ENCODE results near the gene ARMC6. TPM values are rescaled to one million over a fixed set of nuclear protein-coding genes. Genes with fewer than 3 reads are reported as not detected.
"Not testable (repeated sequence)": the region's sequence is repeated elsewhere in the genome, so short reads cannot be mapped to it uniquely, and the experiment has no call there.

Gene ARMC6
- total RNA-seq, 1 donor from 2014 or later = 15.0 TPM

DNA sequence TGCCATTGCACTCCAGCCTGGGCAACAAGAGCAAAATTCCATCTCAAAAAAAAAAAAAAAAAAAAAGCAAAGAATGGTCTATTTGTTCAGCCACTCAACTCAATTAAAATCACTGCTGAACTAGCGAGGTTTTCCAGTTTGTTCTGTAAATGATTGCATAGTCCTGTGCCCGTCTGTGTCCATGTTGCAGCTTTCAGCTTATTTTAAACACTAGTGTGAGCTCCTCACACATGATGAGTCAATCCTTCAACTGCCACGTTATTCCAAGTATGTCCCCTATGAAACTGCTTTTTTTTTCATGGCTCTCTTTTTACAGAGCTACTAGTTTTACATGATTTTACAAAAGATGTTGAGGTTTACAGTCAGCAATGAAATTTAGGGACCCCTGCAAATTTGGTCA lies 12.3 kb upstream of the ARMC6 start:
- peaks cover 75% of the 10 kb centered on the region for H3K36me3 ChIP-seq
- TF ChIP-seq, protein P1, sequence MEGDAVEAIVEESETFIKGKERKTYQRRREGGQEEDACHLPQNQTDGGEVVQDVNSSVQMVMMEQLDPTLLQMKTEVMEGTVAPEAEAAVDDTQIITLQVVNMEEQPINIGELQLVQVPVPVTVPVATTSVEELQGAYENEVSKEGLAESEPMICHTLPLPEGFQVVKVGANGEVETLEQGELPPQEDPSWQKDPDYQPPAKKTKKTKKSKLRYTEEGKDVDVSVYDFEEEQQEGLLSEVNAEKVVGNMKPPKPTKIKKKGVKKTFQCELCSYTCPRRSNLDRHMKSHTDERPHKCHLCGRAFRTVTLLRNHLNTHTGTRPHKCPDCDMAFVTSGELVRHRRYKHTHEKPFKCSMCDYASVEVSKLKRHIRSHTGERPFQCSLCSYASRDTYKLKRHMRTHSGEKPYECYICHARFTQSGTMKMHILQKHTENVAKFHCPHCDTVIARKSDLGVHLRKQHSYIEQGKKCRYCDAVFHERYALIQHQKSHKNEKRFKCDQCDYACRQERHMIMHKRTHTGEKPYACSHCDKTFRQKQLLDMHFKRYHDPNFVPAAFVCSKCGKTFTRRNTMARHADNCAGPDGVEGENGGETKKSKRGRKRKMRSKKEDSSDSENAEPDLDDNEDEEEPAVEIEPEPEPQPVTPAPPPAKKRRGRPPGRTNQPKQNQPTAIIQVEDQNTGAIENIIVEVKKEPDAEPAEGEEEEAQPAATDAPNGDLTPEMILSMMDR (IDR thresholded peaks at IDR 0.05; ENCODE audit: borderline replicate concordance) = no peak
- H3K27ac ChIP-seq (replicated peaks) = no peak overlapping the region
- H3K4me1 ChIP-seq = peaks cover 4% of the 10 kb centered on the region
- H3K9me3 ChIP-seq (replicated peaks) = no peaks in the 10 kb centered on the region
- DNase-seq = no peak
- H3K27me3 ChIP-seq (ENCODE audit: low read depth) = no peaks in the 10 kb centered on the region
- no peak overlapping the region for H3K4me3 ChIP-seq
- intact Hi-C loops (cut with micrococcal nuclease) = no loop called here

GRCh38 chr19:19022380-19022961 lies 10.9 kb upstream of the ARMC6 start:
- DNase-seq = no peak
- Histone ChIP-seq H3K36me3 (peaks cover 74% of the 10 kb centered on the region), H3K27me3 (ENCODE audit: low read depth) (no peaks in the 10 kb centered on the region), H3K9me3 (replicated peaks) (no peaks in the 10 kb centered on the region), H3K4me1 (peaks cover 4% of the 10 kb centered on the region), H3K4me3 (no peak overlapping the region), H3K27ac (replicated peaks) (no peak overlapping the region)
- intact Hi-C loops (cut with micrococcal nuclease) = no loop called here
- TF ChIP-seq, protein P1 (IDR thresholded peaks at IDR 0.05; ENCODE audit: borderline replicate concordance) = no peak

- intact Hi-C loops (cut with micrococcal nuclease); H3K27me3 ChIP-seq (ENCODE audit: low read depth); H3K27ac ChIP-seq (replicated peaks); H3K4me1 ChIP-seq; DNase-seq; H3K9me3 ChIP-seq (replicated peaks); H3K4me3 ChIP-seq: not testable (repeated sequence)
- H3K36me3 ChIP-seq = peaks cover 74% of the 10 kb centered on the region
Observed at GRCh38 chr19:19023376-19023775, 10.0 kb upstream of the ARMC6 start.

DNA sequence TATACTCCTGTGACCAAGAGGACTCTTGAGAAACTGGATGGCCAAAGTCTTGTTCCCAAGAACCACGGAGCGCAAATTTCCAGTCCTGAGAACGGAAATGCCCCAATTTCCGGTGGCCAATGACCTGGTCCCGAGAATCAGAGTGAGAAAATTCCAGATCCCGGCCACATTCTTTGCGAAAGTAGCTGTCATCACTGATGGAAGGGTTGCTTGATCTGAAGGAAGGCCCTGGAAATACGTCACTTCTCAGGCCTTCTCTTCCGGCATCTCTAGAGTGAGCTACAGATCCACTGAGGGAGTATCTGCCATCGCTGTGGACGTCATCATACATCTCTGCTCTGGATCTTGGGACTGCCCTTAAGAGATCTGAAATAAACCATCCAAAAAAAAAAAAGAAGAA lies 7.5 kb upstream of the ARMC6 start:
- peaks cover 89% of the 10 kb centered on the region for H3K36me3 ChIP-seq
- no peak overlapping the region for H3K4me3 ChIP-seq
- TF ChIP-seq, protein P1 (IDR thresholded peaks at IDR 0.05; ENCODE audit: borderline replicate concordance) = no peak
- intact Hi-C loops (cut with micrococcal nuclease) = no loop called here
- no peak overlapping the region for H3K27ac ChIP-seq (replicated peaks)
- no peaks in the 10 kb centered on the region for H3K9me3 ChIP-seq (replicated peaks)
- peaks cover 4% of the 10 kb centered on the region for H3K4me1 ChIP-seq
- H3K27me3 ChIP-seq (ENCODE audit: low read depth) = no peaks in the 10 kb centered on the region
- no peak for DNase-seq

DNA sequence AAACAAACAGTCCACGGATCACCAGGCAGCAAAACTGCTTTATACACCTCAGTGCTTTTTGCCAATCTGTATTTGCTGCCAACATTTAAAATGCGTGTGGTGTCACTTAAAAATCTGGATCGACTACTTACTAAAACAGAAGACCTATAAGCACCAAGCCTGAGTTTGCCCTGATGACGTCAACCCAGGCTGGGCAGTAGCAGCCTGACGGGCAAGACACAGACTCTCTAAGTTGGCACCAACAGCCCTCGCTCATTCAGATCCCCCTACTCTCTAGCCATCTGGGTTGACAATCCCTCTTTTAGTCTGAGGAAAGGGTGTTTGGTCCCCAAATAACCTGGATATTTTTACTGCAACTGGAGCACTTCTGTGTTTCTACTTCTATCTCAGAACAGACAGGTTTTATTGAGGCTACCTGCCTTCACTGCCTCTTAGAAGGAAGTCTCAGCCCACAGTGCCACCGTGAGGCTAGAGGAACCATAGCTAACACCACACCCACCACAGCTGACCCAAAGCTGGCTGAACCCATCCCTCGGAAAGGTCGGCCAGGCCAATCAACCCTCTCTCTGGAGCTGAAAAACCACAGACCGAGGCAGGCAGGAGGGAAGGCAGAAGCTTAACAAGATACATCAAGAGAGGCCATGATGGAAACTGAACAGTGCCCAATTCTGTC lies 7.0 kb upstream of the ARMC6 start:
- TF ChIP-seq, protein P1 (IDR thresholded peaks at IDR 0.05; ENCODE audit: borderline replicate concordance) = no peak
- DNase-seq = no peak
- intact Hi-C loops (cut with micrococcal nuclease) = no loop called here
- H3K4me3 ChIP-seq = no peak overlapping the region
- H3K9me3 ChIP-seq (replicated peaks) = no peaks in the 10 kb centered on the region
- peaks cover 90% of the 10 kb centered on the region for H3K36me3 ChIP-seq
- H3K27me3 ChIP-seq (ENCODE audit: low read depth) = no peaks in the 10 kb centered on the region
- H3K27ac ChIP-seq (replicated peaks) = no peak overlapping the region
- peaks cover 7% of the 10 kb centered on the region for H3K4me1 ChIP-seq

DNA sequence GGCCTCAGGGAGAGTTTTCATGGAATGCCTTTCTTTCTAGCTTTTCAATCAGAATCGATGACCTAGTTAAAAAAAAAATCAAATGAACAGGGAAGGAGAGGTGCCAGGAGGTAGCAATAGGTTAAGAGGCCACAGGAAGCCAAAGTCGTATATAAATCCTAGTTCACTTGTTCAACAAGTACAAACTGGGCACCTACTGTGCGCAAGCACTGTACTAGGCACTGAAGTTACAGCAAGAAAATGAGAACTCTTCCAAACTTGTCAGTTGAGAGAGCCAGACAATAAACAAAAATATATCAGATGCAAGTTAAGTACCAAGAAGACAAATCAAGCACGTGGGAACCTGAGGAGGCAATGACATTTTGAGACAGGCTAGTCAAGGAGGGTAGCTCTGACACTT lies 6.2 kb upstream of the ARMC6 start:
- Histone ChIP-seq H3K36me3 (peaks cover 84% of the 10 kb centered on the region), H3K4me1 (peaks cover 15% of the 10 kb centered on the region), H3K27ac (replicated peaks) (no peak overlapping the region), H3K27me3 (ENCODE audit: low read depth) (no peaks in the 10 kb centered on the region), H3K9me3 (replicated peaks) (no peaks in the 10 kb centered on the region), H3K4me3 (no peak overlapping the region)
- TF ChIP-seq, protein P1 (IDR thresholded peaks at IDR 0.05; ENCODE audit: borderline replicate concordance) = no peak
- intact Hi-C loops (cut with micrococcal nuclease) = no loop called here
- no peak for DNase-seq

Data from left ventricle myocardium inferior (tissue), 1 donor.